ES-I3 (cell line): ENCODE data around the gene REV1.
"Not testable (repeated sequence)": the region's sequence is repeated elsewhere in the genome, so short reads cannot be mapped to it uniquely, and the experiment has no call there.

ENCODE experiments used
- H3K36me3 ChIP-seq: 2 replicates; pipeline ENCODE4 v1.6.1; 2013; ENCODE audit warnings: mild to moderate bottlenecking, low read length, control low read depth, moderate library complexity; ENCODE audit not compliant: insufficient read depth
- H3K4me1 ChIP-seq: 2 replicates; pipeline ENCODE4 v1.6.1; 2013; ENCODE audit warnings: mild to moderate bottlenecking, control low read depth, low read length; ENCODE audit not compliant: insufficient read depth
- H3K9ac ChIP-seq: 2 replicates; pipeline ENCODE4 v1.6.1; 2013; ENCODE audit warnings: low read depth, mild to moderate bottlenecking, low read length, moderate library complexity
- H3K9me3 ChIP-seq: 2 replicates; pipeline ENCODE4 v1.6.1; 2013; ENCODE audit warnings: mild to moderate bottlenecking, low read length, moderate library complexity; ENCODE audit not compliant: control insufficient read depth, insufficient read depth

REV1 gene

DNA sequence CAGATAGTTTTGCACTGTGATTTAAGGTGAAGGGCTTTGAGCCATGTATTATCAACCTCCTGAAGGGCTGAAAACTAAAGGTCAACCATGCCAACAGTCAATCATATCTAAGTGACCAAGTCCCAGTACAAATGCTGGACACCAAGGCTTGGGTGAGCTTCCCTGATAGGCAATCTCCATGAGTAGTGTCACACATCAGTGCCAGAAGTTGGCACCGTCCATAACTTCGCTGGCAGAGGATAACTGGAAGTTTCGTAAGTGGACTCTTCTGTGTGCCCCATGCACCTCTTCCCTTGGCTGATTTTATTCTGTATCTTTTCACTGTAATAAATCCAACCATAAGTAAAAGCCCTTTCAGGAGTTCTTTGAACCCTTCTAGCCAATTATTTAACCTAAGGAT lies 13.2 kb downstream of the REV1 start:
- peaks cover 36% of the 10 kb centered on the region for H3K4me1 ChIP-seq
- no peaks in the 10 kb centered on the region for H3K9me3 ChIP-seq
- H3K9ac ChIP-seq: no peak overlapping the region
- H3K36me3 ChIP-seq: no peaks in the 10 kb centered on the region

DNA sequence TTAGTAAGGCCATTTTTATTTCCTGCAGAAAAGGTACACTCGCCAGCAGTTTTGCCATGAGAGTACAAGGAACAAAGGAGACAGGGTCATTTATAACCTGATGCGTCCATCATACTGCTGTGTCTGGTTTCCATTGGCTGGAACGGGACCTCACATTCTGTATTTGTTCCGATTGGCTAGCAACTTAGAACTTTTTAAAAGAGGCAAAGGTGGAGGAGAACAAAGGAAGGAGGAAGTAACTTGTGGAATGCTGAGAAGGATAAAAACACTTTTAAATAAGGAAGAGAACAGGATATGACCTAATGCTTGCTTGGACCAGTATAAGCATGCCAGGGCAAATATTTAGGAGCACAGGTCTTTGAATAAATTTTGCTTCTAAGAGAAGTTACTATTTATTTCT lies 14.7 kb downstream of the REV1 start:
- not testable (repeated sequence) for H3K9me3 ChIP-seq, H3K36me3 ChIP-seq, H3K9ac ChIP-seq
- peaks cover 36% of the 10 kb centered on the region for H3K4me1 ChIP-seq

DNA sequence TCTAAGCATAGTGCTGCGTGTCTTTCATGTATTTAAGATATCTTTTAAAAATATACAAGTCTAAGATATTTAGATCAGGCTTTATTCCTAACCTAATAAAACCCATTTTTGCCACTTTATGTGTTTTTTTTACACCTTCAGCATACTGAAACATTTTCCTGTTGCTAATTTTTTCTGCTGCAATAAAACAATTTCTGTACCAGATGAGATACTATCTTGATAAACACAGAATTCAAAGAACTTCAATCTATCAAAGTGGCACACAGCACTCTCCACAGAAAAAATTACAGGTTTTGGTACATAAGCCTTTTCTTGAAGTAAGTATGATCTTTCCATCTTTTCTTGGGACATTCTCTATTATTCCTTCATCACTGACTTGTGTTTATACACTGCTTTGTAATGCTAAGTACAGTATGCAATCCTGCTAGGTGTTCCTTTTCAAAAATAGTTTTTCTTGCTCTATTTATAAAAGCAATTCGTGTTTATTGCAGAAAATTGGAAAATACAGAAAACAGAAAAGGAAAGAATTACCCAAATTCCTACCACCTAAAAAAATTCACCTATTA lies 16.2 kb downstream of the REV1 start:
- Histone ChIP-seq H3K36me3 (no peaks in the 10 kb centered on the region), H3K4me1 (peaks cover 39% of the 10 kb centered on the region), H3K9ac (no peak overlapping the region), H3K9me3 (peaks cover 7% of the 10 kb centered on the region; the same call in 1 of the 2 replicates)

DNA sequence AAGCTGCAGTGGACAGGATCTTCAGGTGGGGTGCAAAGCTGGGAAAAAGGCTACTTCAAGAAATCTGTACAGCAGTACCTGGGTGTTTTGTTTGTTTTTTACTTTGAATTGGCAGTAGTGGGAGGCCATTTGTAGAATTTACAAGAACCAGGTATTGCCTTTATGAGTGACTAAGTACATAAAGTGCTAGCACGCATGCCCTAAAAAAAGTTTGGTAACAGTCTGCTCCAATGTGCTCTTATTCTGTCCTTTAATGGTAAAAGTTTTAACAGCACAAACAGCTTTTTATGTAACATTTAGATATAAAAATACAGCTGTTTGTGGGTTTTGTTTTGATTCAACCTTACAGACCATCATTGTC lies 17.2 kb downstream of the REV1 start:
- H3K9me3 ChIP-seq: peaks cover 7% of the 10 kb centered on the region; the same call in 1 of the 2 replicates
- H3K36me3 ChIP-seq: no peaks in the 10 kb centered on the region
- peaks cover 39% of the 10 kb centered on the region for H3K4me1 ChIP-seq
- no peak overlapping the region for H3K9ac ChIP-seq

DNA sequence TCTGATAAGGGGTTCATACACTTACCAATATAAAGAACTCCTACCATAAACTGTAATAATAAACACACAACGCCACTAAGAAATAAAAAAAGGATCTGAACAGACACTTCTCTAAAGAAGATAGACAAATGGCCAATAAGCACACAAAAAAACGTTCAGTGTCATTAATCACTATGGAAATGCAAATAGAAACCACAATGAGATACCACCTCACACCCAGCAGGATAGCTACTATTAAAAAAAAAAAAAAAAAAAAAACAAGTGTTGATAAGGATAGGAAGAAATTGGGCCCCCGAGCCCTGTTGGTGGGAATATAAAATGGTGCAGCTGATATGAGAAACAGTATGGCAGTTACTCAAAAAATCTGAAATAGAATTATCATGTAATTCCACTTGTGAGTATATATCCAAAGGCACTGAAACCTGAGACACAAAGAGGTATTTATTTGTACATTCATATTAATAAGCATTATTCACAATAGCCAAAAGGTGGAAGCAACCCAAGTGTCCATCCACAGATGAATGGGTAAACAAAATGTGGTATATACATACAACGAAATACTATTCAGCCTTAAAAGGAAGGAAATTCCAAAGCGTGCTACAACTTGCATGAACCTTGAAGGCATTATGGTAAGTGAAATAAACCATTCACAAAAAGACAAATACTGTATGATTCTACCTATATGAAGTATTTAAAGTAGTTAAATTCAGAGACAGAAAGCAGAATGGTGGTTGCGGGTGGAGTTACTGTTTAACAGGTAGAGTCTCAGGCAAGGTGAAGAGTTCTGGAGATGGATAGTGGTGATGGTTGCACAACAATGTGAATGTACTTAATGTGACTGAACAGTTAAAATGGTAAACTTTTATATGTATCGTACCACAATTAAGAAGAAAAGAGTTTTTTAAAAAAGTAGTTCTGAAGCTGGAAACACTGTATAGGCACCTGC lies 17.9 kb downstream of the REV1 start:
- H3K9ac ChIP-seq: no peak overlapping the region
- peaks cover 35% of the 10 kb centered on the region for H3K4me1 ChIP-seq
- H3K36me3 ChIP-seq: no peaks in the 10 kb centered on the region
- H3K9me3 ChIP-seq: peaks cover 7% of the 10 kb centered on the region; the same call in 1 of the 2 replicates

DNA sequence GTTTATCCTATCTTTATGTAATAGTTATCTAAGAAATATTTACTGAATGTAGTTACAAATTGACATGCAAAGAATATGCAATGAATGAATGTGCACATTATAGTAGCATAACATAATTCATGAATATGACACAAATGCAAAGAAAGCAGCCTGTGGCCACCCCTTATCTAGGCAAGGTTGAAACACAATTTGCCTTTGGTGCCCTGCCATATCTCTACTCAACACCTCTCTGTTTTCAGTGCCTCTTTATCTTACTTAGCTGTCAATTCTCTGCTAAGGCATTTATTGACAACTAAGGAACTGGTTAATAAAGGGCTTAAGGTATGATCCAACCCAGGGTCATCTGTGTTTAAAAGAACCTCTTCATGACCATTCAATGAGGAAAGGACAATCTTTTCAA lies 18.9 kb downstream of the REV1 start:
- Histone ChIP-seq H3K9ac (no peak overlapping the region), H3K36me3 (no peaks in the 10 kb centered on the region), H3K4me1 (peaks cover 28% of the 10 kb centered on the region), H3K9me3 (peaks cover 7% of the 10 kb centered on the region; the same call in 1 of the 2 replicates)

DNA sequence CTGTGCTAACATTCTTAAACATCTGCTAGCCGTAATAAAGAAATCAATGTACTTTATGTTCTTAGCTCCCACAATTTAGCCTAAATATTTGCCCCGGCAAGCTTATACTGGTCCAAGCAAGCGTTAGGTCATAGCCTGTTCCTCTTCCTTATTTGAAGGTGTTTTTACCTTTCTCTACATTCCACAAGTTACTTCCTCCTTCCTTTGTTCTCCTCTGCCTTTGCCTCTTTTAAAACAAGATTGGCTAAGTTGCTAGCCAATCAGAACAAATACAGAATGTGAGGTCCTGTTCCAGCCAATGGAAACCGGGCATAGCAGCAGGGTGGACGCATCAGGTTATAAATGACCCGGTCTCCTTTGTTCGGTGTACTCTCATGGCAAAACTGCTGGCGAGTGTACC lies 19.4 kb downstream of the REV1 start:
- not testable (repeated sequence) for H3K36me3 ChIP-seq, H3K9ac ChIP-seq, H3K9me3 ChIP-seq
- H3K4me1 ChIP-seq: peaks cover 25% of the 10 kb centered on the region

DNA sequence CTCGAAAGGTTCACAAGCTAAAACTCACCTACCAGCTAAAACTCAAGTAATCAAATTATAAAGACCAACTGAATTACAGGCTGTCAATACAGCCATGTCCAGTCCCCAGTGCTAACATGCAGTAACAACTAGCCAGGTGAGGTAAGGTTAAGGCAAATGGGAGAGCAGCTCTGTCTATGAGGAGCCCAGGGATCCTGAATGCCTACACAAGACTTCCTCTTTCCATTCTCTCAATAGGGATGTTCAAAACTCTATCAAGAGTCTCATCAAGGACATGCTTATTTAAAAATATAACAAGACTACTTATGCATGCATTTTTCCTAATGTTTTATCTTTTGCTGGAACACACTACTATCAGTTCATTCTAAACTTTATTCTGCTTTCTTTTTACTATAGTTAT lies 20.4 kb downstream of the REV1 start:
- Histone ChIP-seq H3K36me3 (no peaks in the 10 kb centered on the region), H3K9ac (no peak overlapping the region), H3K9me3 (peaks cover 7% of the 10 kb centered on the region; the same call in 1 of the 2 replicates), H3K4me1 (peaks cover 20% of the 10 kb centered on the region)

DNA sequence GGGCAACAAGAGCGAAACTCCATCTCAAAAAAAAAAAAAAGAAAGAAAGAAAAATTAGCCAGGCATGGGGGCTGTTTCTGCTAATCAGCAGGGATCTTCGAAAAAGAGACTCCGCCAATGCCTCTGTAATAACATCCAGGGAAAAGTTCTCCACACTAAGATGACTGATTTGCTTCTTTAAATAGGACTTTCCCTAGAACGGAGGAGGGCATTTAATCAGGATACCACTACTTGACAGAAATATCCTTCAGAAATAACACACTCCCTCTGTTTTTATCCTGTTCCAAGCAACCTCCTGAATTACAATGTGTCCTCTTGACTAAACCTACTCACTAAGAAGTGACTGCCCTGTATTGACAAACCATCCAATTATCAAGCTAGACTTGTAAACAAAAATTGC lies 21.7 kb downstream of the REV1 start:
- Histone ChIP-seq H3K9ac (no peak overlapping the region), H3K4me1 (peaks cover 12% of the 10 kb centered on the region), H3K9me3 (peaks cover 7% of the 10 kb centered on the region; the same call in 1 of the 2 replicates), H3K36me3 (no peaks in the 10 kb centered on the region)

DNA sequence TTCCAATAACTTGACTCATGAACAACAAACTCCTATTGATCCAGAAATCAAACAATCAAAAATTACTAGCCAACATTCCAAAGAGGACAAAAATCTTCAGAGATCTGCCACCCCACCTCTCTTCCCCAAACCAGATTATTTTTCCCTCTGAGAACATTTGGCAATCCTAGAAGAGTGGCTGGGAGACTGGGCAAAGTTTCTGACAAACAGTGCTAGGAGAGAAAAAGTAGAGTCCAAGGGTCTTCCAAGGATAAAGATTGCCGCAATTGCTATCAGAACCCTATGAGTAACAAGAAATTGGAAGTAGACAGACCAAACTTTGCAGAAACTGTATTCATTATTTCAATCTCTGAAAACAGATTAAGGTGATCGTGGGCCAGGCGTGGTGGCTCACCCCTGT lies 22.4 kb downstream of the REV1 start:
- Histone ChIP-seq H3K9me3 (peaks cover 7% of the 10 kb centered on the region; the same call in 1 of the 2 replicates), H3K9ac (no peak overlapping the region), H3K4me1 (peaks cover 7% of the 10 kb centered on the region), H3K36me3 (no peaks in the 10 kb centered on the region)

DNA sequence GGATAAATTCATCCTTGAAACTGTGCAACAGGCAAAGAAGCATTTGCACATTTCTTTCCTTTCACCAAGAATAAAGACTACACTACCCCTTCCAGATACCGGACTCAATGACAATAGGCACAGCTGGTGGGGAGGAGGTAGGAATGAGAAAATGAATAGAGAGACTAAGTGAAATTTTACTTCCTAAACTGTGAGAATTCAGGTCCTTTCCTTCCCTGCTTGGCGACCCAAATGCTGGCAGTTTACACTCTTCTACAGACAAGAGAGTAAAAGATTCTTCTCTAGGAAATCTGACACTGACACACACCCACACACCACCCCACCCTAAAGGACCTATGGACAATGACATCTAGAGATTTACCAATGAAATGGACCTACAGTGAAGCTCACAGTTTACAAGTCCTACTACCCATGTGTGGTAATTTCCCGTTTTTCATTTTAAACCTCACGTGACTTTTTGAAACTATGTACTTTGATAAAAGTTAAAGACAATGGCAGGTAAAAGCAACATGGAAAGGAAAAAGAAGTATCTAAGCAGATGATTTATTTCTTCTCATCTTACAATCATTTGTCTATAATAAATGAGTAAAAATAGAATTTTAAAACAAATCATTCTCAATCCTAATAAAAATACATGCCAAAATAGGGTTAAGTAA lies 27.9 kb downstream of the REV1 start:
- Histone ChIP-seq H3K9ac (no peak overlapping the region), H3K9me3 (no peaks in the 10 kb centered on the region), H3K4me1 (no peaks in the 10 kb centered on the region), H3K36me3 (peaks cover 6% of the 10 kb centered on the region; the same call in 1 of the 2 replicates)

DNA sequence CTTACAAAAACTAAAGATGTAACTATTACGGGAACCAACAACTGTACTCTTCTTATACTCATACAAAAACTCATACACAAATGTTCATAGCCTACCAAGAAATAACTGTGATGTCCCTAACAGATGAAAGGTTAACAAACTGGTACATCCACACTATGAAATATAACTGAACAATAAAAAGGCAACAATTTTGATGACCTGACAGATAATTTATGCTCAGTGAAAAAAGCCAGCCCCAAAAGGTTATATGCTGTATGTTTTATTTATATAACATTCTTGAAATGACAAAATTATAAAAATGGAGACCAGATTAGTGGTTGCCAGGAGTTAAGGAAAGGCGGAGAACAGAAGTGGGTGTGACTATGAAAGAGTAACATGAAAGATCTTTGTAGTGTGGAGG lies 31.3 kb downstream of the REV1 start:
- peaks cover 6% of the 10 kb centered on the region; the same call in 1 of the 2 replicates for H3K36me3 ChIP-seq
- no peaks in the 10 kb centered on the region for H3K9me3 ChIP-seq
- H3K4me1 ChIP-seq: no peaks in the 10 kb centered on the region
- H3K9ac ChIP-seq: no peak overlapping the region

DNA sequence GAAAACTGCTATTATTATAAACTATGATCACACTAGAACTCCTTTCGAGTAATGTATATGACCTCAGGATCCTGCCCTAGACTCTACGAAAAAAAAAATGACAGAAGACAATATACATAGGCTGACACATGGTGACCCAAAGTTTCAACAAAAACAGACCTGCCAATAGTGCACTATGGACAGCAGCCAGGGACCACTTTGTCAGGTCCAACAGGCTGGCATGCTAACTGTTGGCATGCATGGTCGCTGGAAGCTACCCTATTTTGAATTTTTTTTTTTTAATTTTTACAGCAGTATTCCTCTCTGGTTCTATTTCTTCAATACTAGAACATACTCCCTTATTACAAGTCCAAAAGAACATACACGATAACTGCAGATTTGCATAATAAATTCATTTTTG lies 38.1 kb downstream of the REV1 start:
- H3K4me1 ChIP-seq: no peaks in the 10 kb centered on the region
- H3K9ac ChIP-seq: no peak overlapping the region
- no peaks in the 10 kb centered on the region for H3K9me3 ChIP-seq
- no peaks in the 10 kb centered on the region; the same call in 1 of the 2 replicates for H3K36me3 ChIP-seq

DNA sequence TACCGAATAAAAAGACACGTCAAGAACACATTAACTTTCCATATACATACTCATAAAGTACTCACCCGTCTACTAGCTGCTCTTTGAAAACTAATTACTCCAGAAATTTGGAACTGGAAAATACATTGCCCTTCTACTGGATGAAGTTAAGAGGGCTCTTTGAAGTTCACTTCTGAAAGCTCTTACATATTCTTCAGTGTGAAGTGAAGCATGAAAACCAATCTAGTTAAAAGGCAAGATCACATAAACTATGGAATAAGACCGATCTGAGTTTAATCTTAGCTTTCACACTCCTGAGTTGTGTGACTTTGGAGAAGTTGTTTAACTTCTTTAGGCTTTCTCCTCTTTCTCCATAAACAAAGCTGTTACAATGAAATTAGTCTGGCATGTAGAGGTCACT lies 38.5 kb downstream of the REV1 start:
- Histone ChIP-seq H3K36me3 (no peaks in the 10 kb centered on the region; the same call in 1 of the 2 replicates), H3K9me3 (no peaks in the 10 kb centered on the region), H3K9ac (no peak overlapping the region), H3K4me1 (no peaks in the 10 kb centered on the region)
